OCI-LY1 (cell line): Measurements from ENCODE around the gene CSNK2A2.

Experiments
- H2AFZ ChIP-seq: fragments of 200-600 bp; sonication (generic), shearing (Covaris generic); 2 replicates; pipeline ENCODE4 v1.6.0; 2014; ENCODE audit warnings: antibody characterized with exemption, mild to moderate bottlenecking, low read length
- H3F3A ChIP-seq: fragments of 200-600 bp; sonication (generic), shearing (Covaris generic); 2 replicates; pipeline ENCODE4 v1.6.0; 2014; ENCODE audit warnings: mild to moderate bottlenecking, antibody characterized with exemption, low read length, moderate library complexity; ENCODE audit not compliant: insufficient read depth
- H3K27ac ChIP-seq: fragments of 200-600 bp; sonication (generic); 2 replicates; pipeline ENCODE4 v1.5.1; 2014; ENCODE audit warnings: low read length, mixed run types, mild to moderate bottlenecking, low read depth; ENCODE audit not compliant: poor library complexity, severe bottlenecking
- H3K27me3 ChIP-seq: fragments of 200-600 bp; sonication (generic); 2 replicates; pipeline ENCODE4 v1.6.0; 2014; ENCODE audit warnings: antibody characterized with exemption, mild to moderate bottlenecking, low read length, moderate library complexity; ENCODE audit not compliant: insufficient read depth
- H3K36me3 ChIP-seq: fragments of 200-600 bp; sonication (generic); 2 replicates; pipeline ENCODE4 v1.6.1; 2014; ENCODE audit warnings: mild to moderate bottlenecking, antibody characterized with exemption, low read length, moderate library complexity, mixed read lengths; ENCODE audit not compliant: insufficient read depth
- H3K4me1 ChIP-seq: fragments of 200-600 bp; sonication (generic); 2 replicates; pipeline ENCODE4 v1.5.1; 2014; ENCODE audit warnings: mild to moderate bottlenecking, low read length, moderate library complexity; ENCODE audit not compliant: insufficient read depth, severe bottlenecking
- H3K4me2 ChIP-seq: fragments of 200-600 bp; sonication (generic), shearing (Covaris generic); 2 replicates; pipeline ENCODE4 v1.6.1; 2014; ENCODE audit warnings: low read length
- H3K4me3 ChIP-seq: fragments of 200-600 bp; sonication (generic); 2 replicates; pipeline ENCODE4 v1.5.1; 2014; ENCODE audit warnings: low read length, low read depth, mild to moderate bottlenecking, mixed read lengths; ENCODE audit not compliant: poor library complexity, severe bottlenecking
- H3K79me2 ChIP-seq: fragments of 200-600 bp; shearing (Covaris generic); 2 replicates; pipeline ENCODE4 v1.6.1; 2016; ENCODE audit warnings: mixed run types, low read length, mixed read lengths; ENCODE audit not compliant: insufficient read depth
- H3K9ac ChIP-seq: fragments of 200-600 bp; sonication (generic), shearing (Covaris generic); 2 replicates; pipeline ENCODE4 v1.6.1; 2014; ENCODE audit warnings: mild to moderate bottlenecking, low read length, mixed read lengths
- H3K9me2 ChIP-seq: fragments of 200-600 bp; sonication (generic), shearing (Covaris generic); 2 replicates; pipeline ENCODE4 v1.6.1; 2014; ENCODE audit warnings: low read depth, mild to moderate bottlenecking, low read length, mixed read lengths
- H3K9me3 ChIP-seq: fragments of 200-600 bp; shearing (Covaris generic); 2 replicates; pipeline ENCODE4 v1.6.1; 2014; ENCODE audit warnings: low read length, mixed read lengths
- H4K20me1 ChIP-seq: fragments of 200-600 bp; sonication (generic), shearing (Covaris generic); 2 replicates; pipeline ENCODE4 v1.6.0; 2016; ENCODE audit warnings: mild to moderate bottlenecking, low read length; ENCODE audit not compliant: insufficient read depth
- EZH2 ChIP-seq: fragments of 200-600 bp; sonication (generic), shearing (Covaris generic); IDR thresholded peaks from 2 replicates; pipeline ENCODE4 v1.8.0; 2017; ENCODE audit warnings: borderline replicate concordance, mixed run types, mild to moderate bottlenecking, antibody characterized with exemption, low read length, moderate library complexity, mixed read lengths
- TF ChIP-seq, protein P1 (sequence below): fragments of 200-600 bp; sonication (generic), shearing (Covaris generic); IDR thresholded peaks from 2 replicates; pipeline ENCODE4 v1.5.1; 2017; ENCODE audit warnings: mild to moderate bottlenecking, antibody characterized with exemption, low read length, moderate library complexity, mixed read lengths

Gene CSNK2A2

DNA sequence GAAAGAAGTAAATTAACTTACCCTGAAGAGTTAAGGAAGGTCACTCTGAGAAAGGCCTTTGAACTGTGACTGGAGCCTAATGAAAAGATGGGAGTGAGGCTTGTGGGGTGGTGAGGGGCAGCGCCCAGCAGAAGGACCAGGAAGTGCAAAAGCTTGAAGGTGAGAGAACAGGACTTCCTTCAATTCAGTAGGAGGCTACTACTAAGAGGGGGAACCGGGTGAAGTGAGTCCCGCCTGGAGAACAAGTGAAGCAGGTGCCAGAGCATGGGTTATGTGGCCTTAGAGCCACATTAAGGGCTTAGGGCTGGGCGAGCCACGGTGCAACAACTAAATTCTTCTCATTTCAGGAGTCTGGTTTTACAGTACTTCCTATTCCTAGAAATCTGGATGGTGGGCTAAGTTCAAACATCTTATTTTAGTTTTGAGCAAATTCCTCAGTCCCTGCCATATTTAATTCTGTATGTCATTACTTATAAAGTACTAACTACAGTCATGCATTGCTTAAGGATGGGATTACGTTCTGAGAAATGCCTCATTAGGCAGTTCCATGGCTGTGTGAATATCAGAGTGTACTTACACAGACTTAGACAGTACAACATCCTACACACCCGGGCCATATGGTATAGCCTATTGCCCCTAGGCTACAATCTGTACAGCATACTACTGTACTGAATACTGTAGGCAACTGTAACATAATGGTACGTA lies 73.9 kb downstream of the CSNK2A2 start:
- Histone ChIP-seq H3K9me3 (no peaks in the 10 kb centered on the region), H2AFZ (no peak overlapping the region), H3K9ac (no peak overlapping the region), H3K79me2 (peaks cover 71% of the 10 kb centered on the region), H3K36me3 (no peaks in the 10 kb centered on the region), H3K4me2 (no peak overlapping the region), H4K20me1 (no peaks in the 10 kb centered on the region), H3K27me3 (no peaks in the 10 kb centered on the region), H3F3A (no peaks in the 10 kb centered on the region), H3K27ac (no peak overlapping the region), H3K4me3 (no peak overlapping the region), H3K4me1 (peaks cover 40% of the 10 kb centered on the region), H3K9me2 (no peaks in the 10 kb centered on the region)
- TF ChIP-seq, protein P1, sequence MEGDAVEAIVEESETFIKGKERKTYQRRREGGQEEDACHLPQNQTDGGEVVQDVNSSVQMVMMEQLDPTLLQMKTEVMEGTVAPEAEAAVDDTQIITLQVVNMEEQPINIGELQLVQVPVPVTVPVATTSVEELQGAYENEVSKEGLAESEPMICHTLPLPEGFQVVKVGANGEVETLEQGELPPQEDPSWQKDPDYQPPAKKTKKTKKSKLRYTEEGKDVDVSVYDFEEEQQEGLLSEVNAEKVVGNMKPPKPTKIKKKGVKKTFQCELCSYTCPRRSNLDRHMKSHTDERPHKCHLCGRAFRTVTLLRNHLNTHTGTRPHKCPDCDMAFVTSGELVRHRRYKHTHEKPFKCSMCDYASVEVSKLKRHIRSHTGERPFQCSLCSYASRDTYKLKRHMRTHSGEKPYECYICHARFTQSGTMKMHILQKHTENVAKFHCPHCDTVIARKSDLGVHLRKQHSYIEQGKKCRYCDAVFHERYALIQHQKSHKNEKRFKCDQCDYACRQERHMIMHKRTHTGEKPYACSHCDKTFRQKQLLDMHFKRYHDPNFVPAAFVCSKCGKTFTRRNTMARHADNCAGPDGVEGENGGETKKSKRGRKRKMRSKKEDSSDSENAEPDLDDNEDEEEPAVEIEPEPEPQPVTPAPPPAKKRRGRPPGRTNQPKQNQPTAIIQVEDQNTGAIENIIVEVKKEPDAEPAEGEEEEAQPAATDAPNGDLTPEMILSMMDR = no peak
- no peak for TF ChIP-seq EZH2

DNA sequence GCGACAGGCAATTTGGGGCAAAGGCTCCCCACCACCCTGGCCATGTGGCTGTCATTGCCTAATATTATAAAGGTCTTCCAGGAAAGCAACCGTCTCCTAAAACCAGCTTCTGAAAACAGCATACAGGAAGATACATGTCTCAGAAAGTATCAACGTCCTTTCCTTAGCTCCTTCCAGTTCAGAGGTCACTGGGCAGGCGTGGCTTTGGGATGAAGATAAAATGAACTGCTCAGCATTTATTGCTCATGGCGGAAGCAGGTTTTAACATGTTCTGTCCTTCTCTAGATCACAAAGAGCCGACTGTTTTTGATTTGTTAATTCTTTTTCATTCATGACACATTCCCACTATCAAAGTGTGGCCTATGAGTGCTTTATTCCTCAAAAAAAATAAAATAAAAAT lies 76.8 kb downstream of the CSNK2A2 start:
- Histone ChIP-seq H3K9ac (no peak overlapping the region), H3K36me3 (peaks cover 10% of the 10 kb centered on the region), H3K79me2 (peaks cover 48% of the 10 kb centered on the region), H3K9me2 (no peaks in the 10 kb centered on the region), H2AFZ (no peak overlapping the region), H3K9me3 (no peaks in the 10 kb centered on the region), H3K4me2 (no peak overlapping the region), H3K27me3 (no peaks in the 10 kb centered on the region), H3K27ac (no peak overlapping the region), H3K4me3 (no peak overlapping the region), H4K20me1 (no peaks in the 10 kb centered on the region; the same call in 1 of the 2 replicates), H3K4me1 (peaks cover 16% of the 10 kb centered on the region), H3F3A (no peaks in the 10 kb centered on the region)
- no peak for TF ChIP-seq EZH2
- TF ChIP-seq, protein P1 = no peak

DNA sequence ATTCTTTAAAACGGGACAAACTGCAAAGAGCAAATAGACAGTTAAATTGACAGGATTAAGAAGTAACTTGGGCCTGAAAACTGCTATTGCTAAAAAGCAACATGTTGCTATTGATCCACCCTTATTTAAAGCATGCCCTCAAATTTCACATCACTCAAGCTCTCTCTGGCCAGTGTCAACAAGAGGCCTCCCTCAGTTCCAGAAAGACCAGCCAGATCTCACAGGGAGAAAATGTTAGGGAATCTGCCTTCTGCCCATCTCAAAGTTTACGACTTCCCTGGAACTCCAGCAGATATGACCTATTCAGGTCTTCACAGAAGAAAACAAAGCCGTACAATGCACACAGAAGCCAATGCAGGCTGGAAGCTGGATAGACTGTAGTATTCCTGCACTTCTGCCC lies 77.7 kb downstream of the CSNK2A2 start:
- H3F3A ChIP-seq = no peaks in the 10 kb centered on the region
- no peaks in the 10 kb centered on the region for H3K9me3 ChIP-seq
- no peak overlapping the region for H2AFZ ChIP-seq
- H3K79me2 ChIP-seq = peaks cover 39% of the 10 kb centered on the region
- H4K20me1 ChIP-seq = no peaks in the 10 kb centered on the region; the same call in 1 of the 2 replicates
- H3K27ac ChIP-seq = no peak overlapping the region
- H3K36me3 ChIP-seq = peaks cover 19% of the 10 kb centered on the region
- no peak overlapping the region for H3K9ac ChIP-seq
- no peaks in the 10 kb centered on the region for H3K9me2 ChIP-seq
- TF ChIP-seq, protein P1 = no peak
- TF ChIP-seq EZH2 = no peak
- H3K4me1 ChIP-seq = peaks cover 8% of the 10 kb centered on the region
- no peaks in the 10 kb centered on the region for H3K27me3 ChIP-seq
- no peak overlapping the region for H3K4me2 ChIP-seq
- no peak overlapping the region for H3K4me3 ChIP-seq
